IMR-90 (cell line): Measurements from ENCODE around the gene SORL1. TPM values are rescaled to one million over a fixed set of nuclear protein-coding genes. Genes with fewer than 3 reads are reported as not detected.

ENCODE experiments used
- ATAC-seq: fragments of 200-7000 bp; cut with Tn5 transposase; 2 replicates; pipeline ENCODE4 v1.9.1; 2020; ENCODE audit warnings: low read depth, mild to moderate bottlenecking, moderate library complexity
- BruUV-seq: library from RNA; stranded (reverse); fragments of 400-500 nt; replicated peaks from 2 replicates; lab custom pipeline; 2021; lab: Mats Ljungman, UMichigan
- CTCF ChIA-PET: fragments of 300-600 bp; formaldehyde crosslinking; extraction: SDS; loops from one replicate; lab custom pipeline; 2021; ENCODE audit warnings: antibody characterized with exemption; lab: Yijun Ruan, JAX
- POLR2A ChIA-PET: fragments of 300-600 bp; sonication (Branson Sonifier 250); formaldehyde crosslinking; loops from one replicate; lab custom pipeline; 2022; ENCODE audit warnings: antibody characterized with exemption; ENCODE audit not compliant: unreplicated experiment; lab: Charles Lee
- DNase-seq: peaks from one replicate; pipeline ENCODE4 v3.0.0; 2013
- H2AFZ ChIP-seq: replicated peaks from 2 replicates; pipeline ENCODE3; 2013; ENCODE audit warnings: low read length, mild to moderate bottlenecking; ENCODE audit not compliant: poor library complexity
- H2AK5ac ChIP-seq: 2 replicates; pipeline ENCODE4 v1.6.1; 2013; ENCODE audit warnings: low read depth, low read length, inconsistent platforms
- H2AK9ac ChIP-seq: replicated peaks from 2 replicates; pipeline ENCODE3; 2013; ENCODE audit warnings: mild to moderate bottlenecking, low read depth, low read length, moderate library complexity; ENCODE audit not compliant: poor library complexity
- H2BK120ac ChIP-seq: 2 replicates; pipeline ENCODE4 v1.6.1; 2013; ENCODE audit warnings: low read depth, low read length, inconsistent platforms
- H2BK15ac ChIP-seq: 3 replicates; pipeline ENCODE4 v1.6.1; 2013; ENCODE audit warnings: low read depth, low read length, inconsistent platforms
- H2BK20ac ChIP-seq: 2 replicates; pipeline ENCODE4 v1.6.1; 2013; ENCODE audit warnings: low read depth, mild to moderate bottlenecking, inconsistent platforms, low read length, moderate library complexity
- H2BK5ac ChIP-seq: 2 replicates; pipeline ENCODE4 v1.6.1; 2013; ENCODE audit warnings: mild to moderate bottlenecking, low read depth, low read length, inconsistent platforms; ENCODE audit not compliant: poor library complexity, severe bottlenecking
- H3K14ac ChIP-seq: replicated peaks from 2 replicates; pipeline ENCODE4 v1.6.1; 2013; ENCODE audit warnings: low read depth, low read length, inconsistent platforms
- H3K18ac ChIP-seq: 2 replicates; pipeline ENCODE4 v1.6.1; 2013; ENCODE audit warnings: low read depth, low read length, control low read depth
- H3K23ac ChIP-seq: 2 replicates; pipeline ENCODE4 v1.6.1; 2013; ENCODE audit warnings: low read depth, low read length, inconsistent platforms
- H3K27ac ChIP-seq: 2 replicates; pipeline ENCODE4 v1.5.1; 2013; ENCODE audit warnings: mild to moderate bottlenecking, control low read depth, low read length; ENCODE audit not compliant: insufficient read depth
- H3K27me3 ChIP-seq: 2 replicates; pipeline ENCODE4 v1.6.1; 2013; ENCODE audit warnings: low read length; ENCODE audit not compliant: control insufficient read depth, insufficient read depth
- H3K36me3 ChIP-seq: 2 replicates; pipeline ENCODE4 v1.6.1; 2013; ENCODE audit warnings: low read length, mixed read lengths; ENCODE audit not compliant: control insufficient read depth, insufficient read depth
- H3K4ac ChIP-seq: 2 replicates; pipeline ENCODE4 v1.6.1; 2013; ENCODE audit warnings: low read depth, low read length, inconsistent platforms
- H3K4me1 ChIP-seq: 2 replicates; pipeline ENCODE4 v1.6.1; 2013; ENCODE audit warnings: low read length, mixed read lengths; ENCODE audit not compliant: control insufficient read depth, insufficient read depth
- H3K4me2 ChIP-seq: 2 replicates; pipeline ENCODE4 v1.6.1; 2013; ENCODE audit warnings: low read depth, mild to moderate bottlenecking, control low read depth, low read length, moderate library complexity
- H3K4me3 ChIP-seq: 2 replicates; pipeline ENCODE4 v1.5.1; 2013; ENCODE audit warnings: low read depth, mild to moderate bottlenecking, control low read depth, low read length, moderate library complexity; ENCODE audit not compliant: insufficient read depth
- H3K56ac ChIP-seq: 2 replicates; pipeline ENCODE4 v1.6.1; 2013; ENCODE audit warnings: low read length, inconsistent platforms; ENCODE audit not compliant: insufficient read depth; ENCODE audit errors: extremely low read depth
- H3K79me1 ChIP-seq, 2 experiments: 2 replicates each; pipeline ENCODE4 v1.6.1; 2013; ENCODE audit warnings: low read length in 2 of 2, inconsistent platforms in 1 of 2, low read depth in 1 of 2
- H3K9ac ChIP-seq: 2 replicates; pipeline ENCODE4 v1.6.1; 2013; ENCODE audit warnings: low read depth, low read length, control low read depth
- H3K9me1 ChIP-seq: 2 replicates; pipeline ENCODE4 v1.6.1; 2013; ENCODE audit warnings: low read length, inconsistent platforms; ENCODE audit not compliant: insufficient read depth
- H3K9me3 ChIP-seq: 2 replicates; pipeline ENCODE4 v1.6.1; 2013; ENCODE audit warnings: low read length; ENCODE audit not compliant: control insufficient read depth, insufficient read depth
- H4K20me1 ChIP-seq: 2 replicates; pipeline ENCODE4 v1.6.1; 2013; ENCODE audit warnings: low read length, inconsistent platforms; ENCODE audit not compliant: insufficient read depth
- H4K5ac ChIP-seq: 2 replicates; pipeline ENCODE4 v1.6.1; 2013; ENCODE audit warnings: mild to moderate bottlenecking, low read depth, low read length, control low read depth
- H4K8ac ChIP-seq, 2 experiments: 2 replicates each; pipeline ENCODE4 v1.6.1; 2013; ENCODE audit warnings: low read depth in 2 of 2, low read length in 2 of 2, control low read depth in 1 of 2, inconsistent platforms in 1 of 2
- H4K91ac ChIP-seq: 2 replicates; pipeline ENCODE4 v1.6.1; 2013; ENCODE audit warnings: low read depth, low read length, inconsistent platforms; ENCODE audit not compliant: insufficient read depth
- BHLHE40 ChIP-seq: fragments of 150-350 bp; IDR thresholded peaks from 2 replicates; pipeline ENCODE4 v1.6.1; 2016; ENCODE audit warnings: mild to moderate bottlenecking, low read depth, low read length
- CEBPB ChIP-seq: IDR thresholded peaks from 2 replicates; pipeline ENCODE4 v1.6.1; 2012; ENCODE audit warnings: low read depth, low read length, improper control_type of control experiment
- CHD1 ChIP-seq: IDR thresholded peaks from 2 replicates; pipeline ENCODE4 v1.6.1; 2012; ENCODE audit warnings: low read depth, low read length, improper control_type of control experiment
- FOS ChIP-seq: fragments of 150-350 bp; IDR thresholded peaks from 2 replicates; pipeline ENCODE4 v1.6.1; 2016; ENCODE audit warnings: low read depth, low read length
- MAZ ChIP-seq: IDR thresholded peaks from 2 replicates; pipeline ENCODE4 v1.6.1; 2012; ENCODE audit warnings: low read depth, mild to moderate bottlenecking, low read length, improper control_type of control experiment, moderate library complexity, borderline replicate concordance
- MXI1 ChIP-seq: IDR thresholded peaks from 2 replicates; pipeline ENCODE4 v1.6.1; 2012; ENCODE audit warnings: low read depth, mild to moderate bottlenecking, low read length, moderate library complexity, borderline replicate concordance
- NFE2L2 ChIP-seq: fragments of 150-350 bp; IDR thresholded peaks from 2 replicates; pipeline ENCODE4 v1.6.1; 2016; ENCODE audit warnings: low read depth, mild to moderate bottlenecking, low read length
- POLR2A ChIP-seq: IDR thresholded peaks from 2 replicates; pipeline ENCODE4 v1.6.1; 2012; ENCODE audit warnings: mild to moderate bottlenecking, low read depth, low read length
- RAD21 ChIP-seq: IDR thresholded peaks from 2 replicates; pipeline ENCODE4 v1.6.1; 2012; ENCODE audit warnings: low read length, improper control_type of control experiment
- RCOR1 ChIP-seq: IDR thresholded peaks from 2 replicates; pipeline ENCODE4 v1.6.1; 2012; ENCODE audit warnings: mild to moderate bottlenecking, low read length, improper control_type of control experiment; ENCODE audit not compliant: insufficient replicate concordance
- RFX5 ChIP-seq: IDR thresholded peaks from 2 replicates; pipeline ENCODE4 v1.8.0; 2012; ENCODE audit warnings: low read depth, mild to moderate bottlenecking, low read length, moderate library complexity
- SMC3 ChIP-seq: fragments of 150-350 bp; IDR thresholded peaks from 2 replicates; pipeline ENCODE4 v1.6.1; 2016; ENCODE audit warnings: low read depth, mild to moderate bottlenecking, antibody characterized with exemption, low read length, moderate library complexity
- WGBS, 2 experiments: methylation state at CpG; one replicate each; pipeline versions ENCODE4 v1.1.5 to v1.1.7; 2013; ENCODE audit warnings: missing lambda C conversion rate in 2 of 2; ENCODE audit not compliant: insufficient read length in 1 of 2; ENCODE audit errors: extremely low coverage in 2 of 2; 5-methylcytosine and 5-hydroxymethylcytosine counted together
- dilution Hi-C: fragments of 300-500 bp; cut with HindIII; formaldehyde crosslinking; loops from one replicate; pipeline ENCODE4 v1.14.3; 2018; ENCODE audit warnings: low sequenced_read_pairs; ENCODE audit not compliant: unreplicated experiment
- in situ Hi-C: fragments of 300-500 bp; cut with MboI; formaldehyde crosslinking; loops from 3 replicates; pipeline ENCODE4 v1.14.3; 2019; ENCODE audit warnings: low sequenced_read_pairs, inconsistent platforms, mixed read lengths
- intact Hi-C: fragments of 100-400 bp; cut with micrococcal nuclease; formaldehyde crosslinking; loops from 2 replicates; pipeline ENCODE4 v1.10.0; 2022
- polyA plus RNA-seq, 3 experiments: library from polyadenylated mRNA; depleted of rRNA; stranded (reverse); fragments of >200 nt; gene quantifications; 2 replicates each; pipeline ENCODE4 v1.2.3, GENCODE V29; 2012; ENCODE audit warnings: low replicate concordance in 1 of 3
- total RNA-seq: library from RNA; depleted of rRNA; stranded (reverse); fragments of >200 nt; gene quantifications from 2 replicates; pipeline ENCODE4 v1.2.3, GENCODE V29; 2012
- TF ChIP-seq, protein P1 (sequence below): fragments of 150-350 bp; IDR thresholded peaks from 2 replicates; pipeline ENCODE4 v1.6.1; 2016; ENCODE audit warnings: low read depth, mild to moderate bottlenecking, low read length, moderate library complexity, borderline replicate concordance
- TF ChIP-seq, protein P2 (sequence below): conservative IDR thresholded peaks from 2 replicates; pipeline ENCODE4 v1.5.1; 2012; ENCODE audit warnings: mild to moderate bottlenecking, low read depth, low read length, improper control_type of control experiment
- TF ChIP-seq, protein P3 (sequence below): fragments of 150-350 bp; IDR thresholded peaks from 2 replicates; pipeline ENCODE4 v1.6.1; 2017; ENCODE audit warnings: mild to moderate bottlenecking, antibody characterized with exemption, low read length, low read depth

The SORL1 gene
- total and polyA plus RNA-seq, 2 of the 4 experiments (the other 2 are of a cell fraction) = 1.0 to 2.0 TPM

DNA sequence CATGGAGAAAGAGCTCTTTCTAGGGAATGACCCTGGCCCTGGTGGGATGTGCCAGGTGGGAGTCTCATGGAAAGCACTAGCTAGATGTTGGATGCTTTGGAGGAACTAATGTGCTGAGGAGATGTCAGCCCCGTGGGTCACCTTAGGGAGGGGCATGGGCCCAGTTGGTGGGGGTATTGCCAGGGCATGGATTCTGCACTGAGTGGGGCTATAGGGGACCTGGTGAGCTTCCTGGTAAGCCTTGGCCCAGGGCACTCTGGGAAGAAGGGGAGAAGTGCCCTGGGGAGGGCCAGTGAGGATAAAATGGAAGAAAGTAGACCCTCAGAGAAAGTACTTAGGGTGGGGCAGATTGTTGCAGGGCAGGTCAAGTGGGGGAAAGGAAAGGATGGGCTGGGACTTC, 65.9 kb downstream of the SORL1 start:
- Histone ChIP-seq H3K18ac (no peak overlapping the region), H4K5ac (no peak overlapping the region), H2AK9ac (no peak overlapping the region), H2BK20ac (no peak overlapping the region), H3K4me2 (no peak overlapping the region), H3K36me3 (no peaks in the 10 kb centered on the region), H3K27me3 (no peaks in the 10 kb centered on the region), H2AFZ (no peak overlapping the region), H4K8ac (no peak overlapping the region), H2BK5ac (no peak overlapping the region), H3K14ac (no peak overlapping the region), H2AK5ac (no peak overlapping the region), H3K4ac (no peak overlapping the region), H3K79me1 (no peaks in the 10 kb centered on the region), H3K27ac (no peak overlapping the region), H4K91ac (no peak overlapping the region), H3K4me3 (no peak overlapping the region), H3K9me3 (no peaks in the 10 kb centered on the region), H3K9me1 (0 out of 2 replicates have a peak, but pooled peaks cover 4% of the 10 kb centered on the region), H2BK120ac (no peak overlapping the region), H3K9ac (no peak overlapping the region), H3K56ac (no peak overlapping the region), H2BK15ac (no peak overlapping the region), H4K20me1 (no peaks in the 10 kb centered on the region), H3K23ac (no peak overlapping the region), H3K4me1 (peaks cover 3% of the 10 kb centered on the region)
- ChIA-PET CTCF (no interaction called here), POLR2A (no interaction called here)
- DNase-seq (no peak), ATAC-seq (no peak)
- BruUV-seq = no TSS peak
- TF ChIP-seq, protein P1, sequence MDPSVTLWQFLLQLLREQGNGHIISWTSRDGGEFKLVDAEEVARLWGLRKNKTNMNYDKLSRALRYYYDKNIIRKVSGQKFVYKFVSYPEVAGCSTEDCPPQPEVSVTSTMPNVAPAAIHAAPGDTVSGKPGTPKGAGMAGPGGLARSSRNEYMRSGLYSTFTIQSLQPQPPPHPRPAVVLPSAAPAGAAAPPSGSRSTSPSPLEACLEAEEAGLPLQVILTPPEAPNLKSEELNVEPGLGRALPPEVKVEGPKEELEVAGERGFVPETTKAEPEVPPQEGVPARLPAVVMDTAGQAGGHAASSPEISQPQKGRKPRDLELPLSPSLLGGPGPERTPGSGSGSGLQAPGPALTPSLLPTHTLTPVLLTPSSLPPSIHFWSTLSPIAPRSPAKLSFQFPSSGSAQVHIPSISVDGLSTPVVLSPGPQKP = no peak
- TF ChIP-seq SMC3 = no peak
- no peak for TF ChIP-seq MXI1
- no peak for TF ChIP-seq CEBPB
- no peak for TF ChIP-seq CHD1
- TF ChIP-seq, protein P2, sequence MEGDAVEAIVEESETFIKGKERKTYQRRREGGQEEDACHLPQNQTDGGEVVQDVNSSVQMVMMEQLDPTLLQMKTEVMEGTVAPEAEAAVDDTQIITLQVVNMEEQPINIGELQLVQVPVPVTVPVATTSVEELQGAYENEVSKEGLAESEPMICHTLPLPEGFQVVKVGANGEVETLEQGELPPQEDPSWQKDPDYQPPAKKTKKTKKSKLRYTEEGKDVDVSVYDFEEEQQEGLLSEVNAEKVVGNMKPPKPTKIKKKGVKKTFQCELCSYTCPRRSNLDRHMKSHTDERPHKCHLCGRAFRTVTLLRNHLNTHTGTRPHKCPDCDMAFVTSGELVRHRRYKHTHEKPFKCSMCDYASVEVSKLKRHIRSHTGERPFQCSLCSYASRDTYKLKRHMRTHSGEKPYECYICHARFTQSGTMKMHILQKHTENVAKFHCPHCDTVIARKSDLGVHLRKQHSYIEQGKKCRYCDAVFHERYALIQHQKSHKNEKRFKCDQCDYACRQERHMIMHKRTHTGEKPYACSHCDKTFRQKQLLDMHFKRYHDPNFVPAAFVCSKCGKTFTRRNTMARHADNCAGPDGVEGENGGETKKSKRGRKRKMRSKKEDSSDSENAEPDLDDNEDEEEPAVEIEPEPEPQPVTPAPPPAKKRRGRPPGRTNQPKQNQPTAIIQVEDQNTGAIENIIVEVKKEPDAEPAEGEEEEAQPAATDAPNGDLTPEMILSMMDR = no peak
- TF ChIP-seq BHLHE40 = no peak
- TF ChIP-seq FOS = no peak
- no peak for TF ChIP-seq RAD21
- no peak for TF ChIP-seq POLR2A
- no peak for TF ChIP-seq MAZ
- TF ChIP-seq RFX5 = no peak
- TF ChIP-seq RCOR1 = no peak
- no peak for TF ChIP-seq NFE2L2
- TF ChIP-seq, protein P3, sequence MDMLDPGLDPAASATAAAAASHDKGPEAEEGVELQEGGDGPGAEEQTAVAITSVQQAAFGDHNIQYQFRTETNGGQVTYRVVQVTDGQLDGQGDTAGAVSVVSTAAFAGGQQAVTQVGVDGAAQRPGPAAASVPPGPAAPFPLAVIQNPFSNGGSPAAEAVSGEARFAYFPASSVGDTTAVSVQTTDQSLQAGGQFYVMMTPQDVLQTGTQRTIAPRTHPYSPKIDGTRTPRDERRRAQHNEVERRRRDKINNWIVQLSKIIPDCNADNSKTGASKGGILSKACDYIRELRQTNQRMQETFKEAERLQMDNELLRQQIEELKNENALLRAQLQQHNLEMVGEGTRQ = no peak
- dilution Hi-C loops = no loop called here
- WGBS, 2 experiments = 67% methylated on average over 1 of the region's 1 CpG; no CpG with 5 or more reads in 1 of the 2 experiments
- in situ Hi-C loops = no loop called here
- intact Hi-C loops = no loop called here
